ENCODE results near the gene ESPNL.

- no peak for TF ChIP-seq GATA2 (IDR thresholded peaks at IDR 0.05; ENCODE audit: low read depth, low read length)
- TF ChIP-seq GATA3 (IDR thresholded peaks at IDR 0.05; ENCODE audit: low read depth, low read length): no peak
Measured at GRCh38 chr2:238159661-238160205, 59.6 kb downstream of the ESPNL start.
